Smooth muscle cell of trachea (primary cell): ENCODE results near the gene TFAP2D. TPM values are rescaled to one million over a fixed set of nuclear protein-coding genes. Genes with fewer than 3 reads are reported as not detected.

Experiments
- total RNA-seq: library from RNA; depleted of rRNA; stranded (reverse); fragments of >200 nt; gene quantifications from 2 replicates; pipeline ENCODE4 v1.2.1, GENCODE V29; 2014

TFAP2D gene
- not detected in 2 replicates for total RNA-seq

GRCh38 chr6:50713226-50713625 lies at the start of gene TFAP2D:
TFAP2D (plus strand) TSS chr6:50713526; CDS start chr6:50714056, 530 bp downstream.

GRCh38 chr6:50818673-50819072 lies 105.3 kb downstream of the TFAP2D start, which contains the start of gene TFAP2B:
TFAP2B (plus strand) TSS chr6:50818871; CDS start chr6:50818892, 21 bp downstream.

Other genes starting within 250 kb of the TFAP2D start
- not detected in 2 replicates for gene TFAP2B, start 105.3 kb downstream of the TFAP2D start, total RNA-seq